Measurements from ENCODE around the gene GZMM. TPM values are rescaled to one million over a fixed set of nuclear protein-coding genes. Genes with fewer than 3 reads are reported as not detected.

The GZMM gene
- total and polyA plus RNA-seq, 2 of the 13 experiments (the other 11 are each of a cell fraction or from before 2014, with no cell fraction given): 0.07 TPM; not detected in 1

GRCh38 chr19:532561-533363, 11.1 kb upstream of the GZMM start (continued):
- TF ChIP-seq ZNF646 (CRISPR knock-in tag; IDR thresholded peaks at IDR 0.05) (no peak), ZNF614 (CRISPR knock-in tag; IDR thresholded peaks at IDR 0.05; ENCODE audit: borderline replicate concordance) (no peak), YEATS2 (CRISPR knock-in tag; IDR thresholded peaks at IDR 0.05; ENCODE audit: borderline replicate concordance) (no peak; the same call in 1 of the 2 replicates), PITX1 (CRISPR knock-in tag; IDR thresholded peaks at IDR 0.05) (0 out of 2 replicates have a peak, but pooled peaks have one; percentile 4), ZNF570 (CRISPR knock-in tag; IDR thresholded peaks at IDR 0.05; ENCODE audit: borderline replicate concordance) (no peak), RBFOX2 (IDR thresholded peaks at IDR 0.05; ENCODE audit: low read depth, low read length) (peak; percentile 58), ZBTB43 (CRISPR knock-in tag; conservative IDR thresholded peaks at IDR 0.05) (0 out of 2 replicates have a peak, but pooled peaks have one; percentile 26), ATF4 (CRISPR knock-in tag; IDR thresholded peaks at IDR 0.05) (no peak), NONO (IDR thresholded peaks at IDR 0.05) (no peak), NONO (CRISPR knock-in tag; conservative IDR thresholded peaks at IDR 0.05) (no peak), MBNL3 (CRISPR knock-in tag; conservative IDR thresholded peaks at IDR 0.05) (no peak), TEAD3 (CRISPR knock-in tag; optimal IDR thresholded peaks at IDR 0.05; ENCODE audit: borderline replicate concordance) (peak; percentile 46), MXD4 (CRISPR knock-in tag; IDR thresholded peaks at IDR 0.05) (no peak), BCL6 (CRISPR knock-in tag; IDR thresholded peaks at IDR 0.05) (peak; percentile 90), GMEB1 (CRISPR knock-in tag; IDR thresholded peaks at IDR 0.05; ENCODE audit: borderline replicate concordance) (peak; percentile 21; the same call in 1 of the 2 replicates), ZNF414 (CRISPR knock-in tag; IDR thresholded peaks at IDR 0.05) (peak; percentile 51; the same call in 1 of the 2 replicates), TAF15 (IDR thresholded peaks at IDR 0.05; ENCODE audit: low read depth, low read length, poor library complexity, severe bottlenecking) (no peak)

Data from HepG2 (cell line).